HCT116 (cell line): Measurements from ENCODE around the gene ZNF594. TPM values are rescaled to one million over a fixed set of nuclear protein-coding genes. Genes with fewer than 3 reads are reported as not detected.

ENCODE experiments used
- ATAC-seq: fragments of 200-7000 bp; cut with Tn5 transposase; 2 replicates; pipeline ENCODE4 v1.9.1; 2020; ENCODE audit warnings: mild to moderate bottlenecking, moderate library complexity
- BruUV-seq: library from RNA; stranded (reverse); fragments of 400-500 nt; replicated peaks from 2 replicates; lab custom pipeline; 2021; lab: Mats Ljungman, UMichigan
- CTCF ChIA-PET: fragments of 300-600 bp; sonication (Branson Sonifier 250); formaldehyde crosslinking; loops from one replicate; lab custom pipeline; 2021; ENCODE audit warnings: antibody characterized with exemption; lab: Charles Lee
- POLR2A ChIA-PET: fragments of 300-600, 350-600 bp; sonication (Branson Sonifier 250); formaldehyde crosslinking; loops from one replicate; lab custom pipeline; 2021; ENCODE audit warnings: antibody characterized with exemption; lab: Charles Lee
- RAD21 ChIA-PET, 2 experiments: fragments of 300-600 bp; sonication (Branson Sonifier 250); formaldehyde crosslinking; loops; one replicate each; lab custom pipeline; 2023; ENCODE audit warnings: low total read pairs in 2 of 2; ENCODE audit not compliant: uncharacterized antibody in 2 of 2, unreplicated experiment in 2 of 2, low non-redundant PET in 1 of 2; lab: Charles Lee
- DNase-seq: peaks from one replicate; pipeline ENCODE4 v3.0.0-alpha.2; 2010; ENCODE audit warnings: low read depth, low spot score
- H2AFZ ChIP-seq: fragments of 200-600 bp; shearing (Covaris generic), sonication (generic); 2 replicates; pipeline ENCODE4 v1.6.1; 2017; ENCODE audit warnings: low read depth, mixed run types, mixed read lengths, antibody characterized with exemption, low read length; ENCODE audit not compliant: poor library complexity, severe bottlenecking
- H3K27ac ChIP-seq: 2 replicates; pipeline ENCODE4 v1.5.1; 2012; ENCODE audit warnings: low read depth, low read length
- H3K27me3 ChIP-seq: fragments of 200-600 bp; sonication (generic); 2 replicates; pipeline ENCODE4 v1.6.1; 2016; ENCODE audit warnings: mixed run types, low read length, mixed read lengths; ENCODE audit not compliant: insufficient read depth
- H3K36me3 ChIP-seq, 2 experiments: fragments of 200-500 bp in 1 of 2; fragments of 200-600 bp in 1 of 2; sonication (Bioruptor generic) in 1 of 2; sonication (generic) in 1 of 2; 2 replicates each; pipeline versions ENCODE4 v1.5.1 to v1.6.1; 2014 to 2016; ENCODE audit warnings: low read length in 2 of 2, inconsistent platforms in 1 of 2, mixed read lengths in 1 of 2, mixed run types in 1 of 2; ENCODE audit not compliant: insufficient read depth in 2 of 2, control insufficient read depth in 1 of 2
- H3K4me1 ChIP-seq, 2 experiments: fragments of 200-600 bp in 1 of 2; sonication (generic) in 1 of 2; 2 replicates each; pipeline versions ENCODE4 v1.5.1 to v1.6.1; 2012 to 2017; ENCODE audit warnings: low read length in 2 of 2, inconsistent platforms in 1 of 2, mild to moderate bottlenecking in 1 of 2, mixed read lengths in 1 of 2, mixed run types in 1 of 2, moderate library complexity in 1 of 2; ENCODE audit not compliant: insufficient read depth in 2 of 2, control insufficient read depth in 1 of 2
- H3K4me2 ChIP-seq: fragments of 200-600 bp; sonication (generic); 2 replicates; pipeline ENCODE4 v1.6.1; 2017; ENCODE audit warnings: mixed run types, low read length, mixed read lengths
- H3K4me3 ChIP-seq, 2 experiments: fragments of 200-600 bp in 1 of 2; sonication (generic) in 1 of 2; replicated peaks in 1 of 2; 2 replicates each; pipeline ENCODE4 v1.5.1; 2011 to 2016; ENCODE audit warnings: low read length in 2 of 2, control low read depth in 1 of 2, low read depth in 1 of 2, mild to moderate bottlenecking in 1 of 2, mixed read lengths in 1 of 2, mixed run types in 1 of 2
- H3K79me2 ChIP-seq: fragments of 200-600 bp; sonication (generic); 2 replicates; pipeline ENCODE4 v1.6.1; 2017; ENCODE audit warnings: mild to moderate bottlenecking, mixed run types, low read length, moderate library complexity, mixed read lengths; ENCODE audit not compliant: insufficient read depth
- H3K9ac ChIP-seq: fragments of 200-600 bp; sonication (generic); 2 replicates; pipeline ENCODE4 v1.6.1; 2016; ENCODE audit warnings: low read length, mixed read lengths
- H3K9me2 ChIP-seq: fragments of 200-600 bp; sonication (generic), shearing (Covaris generic); 2 replicates; pipeline ENCODE4 v1.6.1; 2017; ENCODE audit warnings: mixed run types, mild to moderate bottlenecking, moderate library complexity; ENCODE audit not compliant: insufficient read depth
- H3K9me3 ChIP-seq, 2 experiments: fragments of 200-500 bp in 1 of 2; fragments of 200-600 bp in 1 of 2; sonication (Bioruptor generic) in 1 of 2; sonication (generic) in 1 of 2; 2 replicates each; pipeline ENCODE4 v1.6.1; 2014 to 2017; ENCODE audit warnings: low read length in 2 of 2, mixed read lengths in 2 of 2, inconsistent platforms in 1 of 2, low read depth in 1 of 2, mild to moderate bottlenecking in 1 of 2, mixed run types in 1 of 2, moderate library complexity in 1 of 2; ENCODE audit not compliant: control insufficient read depth in 1 of 2, insufficient read depth in 1 of 2
- H4K20me1 ChIP-seq: fragments of 200-600 bp; sonication (generic), shearing (Covaris generic); 2 replicates; pipeline ENCODE4 v1.6.1; 2017; ENCODE audit warnings: mixed run types, mild to moderate bottlenecking, moderate library complexity; ENCODE audit not compliant: insufficient read depth
- CBX3 ChIP-seq: IDR thresholded peaks from 2 replicates; pipeline ENCODE4 v1.6.1; 2012; ENCODE audit warnings: low read depth
- CTCF ChIP-seq, 3 experiments: fragments of 200-600 bp in 1 of 3; sonication (generic) in 1 of 3; IDR thresholded peaks in 2 of 3; conservative IDR thresholded peaks in 1 of 3; 2 replicates each; pipeline ENCODE4 v1.5.1; 2012 to 2017; ENCODE audit warnings: low read depth in 2 of 3, low read length in 2 of 3, antibody characterized with exemption in 1 of 3, borderline replicate concordance in 1 of 3, control low read depth in 1 of 3, mild to moderate bottlenecking in 1 of 3, mixed read lengths in 1 of 3, mixed run types in 1 of 3, moderate library complexity in 1 of 3; ENCODE audit not compliant: insufficient read depth in 1 of 3
- ELF1 ChIP-seq: IDR thresholded peaks from 2 replicates; pipeline ENCODE4 v1.6.1; 2012; ENCODE audit warnings: low read depth, borderline replicate concordance
- EZH2 ChIP-seq: fragments of 200-600 bp; sonication (generic); IDR thresholded peaks from 2 replicates; pipeline ENCODE4 v1.6.1; 2017; ENCODE audit warnings: antibody characterized with exemption, mixed run types
- EZH2phosphoT487 ChIP-seq: fragments of 200-600 bp; IDR thresholded peaks from 2 replicates; pipeline ENCODE4 v1.6.1; 2018; ENCODE audit warnings: antibody characterized with exemption, borderline replicate concordance
- FOSL1 ChIP-seq: IDR thresholded peaks from 2 replicates; pipeline ENCODE4 v1.6.1; 2012; ENCODE audit warnings: low read depth
- POLR2AphosphoS5 ChIP-seq: IDR thresholded peaks from 2 replicates; pipeline ENCODE4 v1.6.1; 2011; ENCODE audit warnings: mild to moderate bottlenecking, low read depth, low read length, moderate library complexity
- SP1 ChIP-seq: IDR thresholded peaks from 2 replicates; pipeline ENCODE4 v1.6.1; 2012; ENCODE audit warnings: low read depth
- SRF ChIP-seq: IDR thresholded peaks from 2 replicates; pipeline ENCODE4 v1.6.1; 2012; ENCODE audit warnings: low read depth
- ZFX ChIP-seq: fragments of 450-650 bp; IDR thresholded peaks from 2 replicates; pipeline ENCODE4 v1.6.1; 2017
- ZNF274 ChIP-seq: fragments of 200-500 bp; sonication (Bioruptor generic); IDR thresholded peaks from 2 replicates; pipeline ENCODE4 v1.6.1; 2014; ENCODE audit warnings: mild to moderate bottlenecking, low read depth, low read length, inconsistent platforms
- intact Hi-C: fragments of 100-400 bp; cut with micrococcal nuclease; formaldehyde crosslinking; loops from 2 replicates; pipeline ENCODE4 v1.10.0; 2022
- total RNA-seq: library from RNA; stranded (reverse); gene quantifications from one replicate; pipeline ENCODE4 v1.2.1, GENCODE V29; 2021; ENCODE audit not compliant: unreplicated experiment
- TF ChIP-seq, protein P1 (sequence below): IDR thresholded peaks from 2 replicates; pipeline ENCODE4 v1.6.1; 2012
- TF ChIP-seq, protein P2 (sequence below): IDR thresholded peaks from 2 replicates; pipeline ENCODE4 v1.6.1; 2012; ENCODE audit warnings: low read depth
- TF ChIP-seq, protein P3 (sequence below): IDR thresholded peaks from 2 replicates; pipeline ENCODE4 v1.6.1; 2011; ENCODE audit warnings: mild to moderate bottlenecking, low read length, moderate library complexity; ENCODE audit not compliant: insufficient replicate concordance; ENCODE audit errors: extremely low read depth

Gene ZNF594
- total RNA-seq, 1 experiment from 2014 or later = 8.3 TPM

GRCh38 chr17:5201011-5201410 is 9.3 kb upstream of the ZNF594 start:
- no peak overlapping the region for H3K9ac ChIP-seq
- intact Hi-C loops = no loop called here
- DNase-seq (no peak), ATAC-seq (no peak)
- no peaks in the 10 kb centered on the region for H3K9me3 ChIP-seq
- H3K4me3 ChIP-seq = no peak overlapping the region
- H3K27ac ChIP-seq = no peak overlapping the region
- H3K27me3 ChIP-seq = no peaks in the 10 kb centered on the region
- BruUV-seq = no TSS peak
- POLR2A ChIA-PET = no interaction called here
- H3K9me2 ChIP-seq = no peaks in the 10 kb centered on the region
- H2AFZ ChIP-seq = no peak overlapping the region
- no peaks in the 10 kb centered on the region for H4K20me1 ChIP-seq
- no peaks in the 10 kb centered on the region for H3K79me2 ChIP-seq
- H3K4me2 ChIP-seq = no peak overlapping the region
- no peak for TF ChIP-seq CBX3
- no peak for TF ChIP-seq SP1
- TF ChIP-seq EZH2phosphoT487 = no peak
- TF ChIP-seq, protein P1, sequence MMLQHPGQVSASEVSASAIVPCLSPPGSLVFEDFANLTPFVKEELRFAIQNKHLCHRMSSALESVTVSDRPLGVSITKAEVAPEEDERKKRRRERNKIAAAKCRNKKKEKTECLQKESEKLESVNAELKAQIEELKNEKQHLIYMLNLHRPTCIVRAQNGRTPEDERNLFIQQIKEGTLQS = no peak
- no peak for TF ChIP-seq ZFX
- TF ChIP-seq, protein P2, sequence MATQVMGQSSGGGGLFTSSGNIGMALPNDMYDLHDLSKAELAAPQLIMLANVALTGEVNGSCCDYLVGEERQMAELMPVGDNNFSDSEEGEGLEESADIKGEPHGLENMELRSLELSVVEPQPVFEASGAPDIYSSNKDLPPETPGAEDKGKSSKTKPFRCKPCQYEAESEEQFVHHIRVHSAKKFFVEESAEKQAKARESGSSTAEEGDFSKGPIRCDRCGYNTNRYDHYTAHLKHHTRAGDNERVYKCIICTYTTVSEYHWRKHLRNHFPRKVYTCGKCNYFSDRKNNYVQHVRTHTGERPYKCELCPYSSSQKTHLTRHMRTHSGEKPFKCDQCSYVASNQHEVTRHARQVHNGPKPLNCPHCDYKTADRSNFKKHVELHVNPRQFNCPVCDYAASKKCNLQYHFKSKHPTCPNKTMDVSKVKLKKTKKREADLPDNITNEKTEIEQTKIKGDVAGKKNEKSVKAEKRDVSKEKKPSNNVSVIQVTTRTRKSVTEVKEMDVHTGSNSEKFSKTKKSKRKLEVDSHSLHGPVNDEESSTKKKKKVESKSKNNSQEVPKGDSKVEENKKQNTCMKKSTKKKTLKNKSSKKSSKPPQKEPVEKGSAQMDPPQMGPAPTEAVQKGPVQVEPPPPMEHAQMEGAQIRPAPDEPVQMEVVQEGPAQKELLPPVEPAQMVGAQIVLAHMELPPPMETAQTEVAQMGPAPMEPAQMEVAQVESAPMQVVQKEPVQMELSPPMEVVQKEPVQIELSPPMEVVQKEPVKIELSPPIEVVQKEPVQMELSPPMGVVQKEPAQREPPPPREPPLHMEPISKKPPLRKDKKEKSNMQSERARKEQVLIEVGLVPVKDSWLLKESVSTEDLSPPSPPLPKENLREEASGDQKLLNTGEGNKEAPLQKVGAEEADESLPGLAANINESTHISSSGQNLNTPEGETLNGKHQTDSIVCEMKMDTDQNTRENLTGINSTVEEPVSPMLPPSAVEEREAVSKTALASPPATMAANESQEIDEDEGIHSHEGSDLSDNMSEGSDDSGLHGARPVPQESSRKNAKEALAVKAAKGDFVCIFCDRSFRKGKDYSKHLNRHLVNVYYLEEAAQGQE = no peak
- TF ChIP-seq FOSL1 = no peak
- no peak for TF ChIP-seq CTCF (IDR thresholded peaks at IDR 0.05 in 2 of 3, conservative IDR thresholded peaks at IDR 0.05 in 1 of 3; ENCODE audit: borderline replicate concordance in 1 of 3, insufficient read depth in 1 of 3, low read depth in 2 of 3, low read length in 2 of 3)
- TF ChIP-seq, protein P3, sequence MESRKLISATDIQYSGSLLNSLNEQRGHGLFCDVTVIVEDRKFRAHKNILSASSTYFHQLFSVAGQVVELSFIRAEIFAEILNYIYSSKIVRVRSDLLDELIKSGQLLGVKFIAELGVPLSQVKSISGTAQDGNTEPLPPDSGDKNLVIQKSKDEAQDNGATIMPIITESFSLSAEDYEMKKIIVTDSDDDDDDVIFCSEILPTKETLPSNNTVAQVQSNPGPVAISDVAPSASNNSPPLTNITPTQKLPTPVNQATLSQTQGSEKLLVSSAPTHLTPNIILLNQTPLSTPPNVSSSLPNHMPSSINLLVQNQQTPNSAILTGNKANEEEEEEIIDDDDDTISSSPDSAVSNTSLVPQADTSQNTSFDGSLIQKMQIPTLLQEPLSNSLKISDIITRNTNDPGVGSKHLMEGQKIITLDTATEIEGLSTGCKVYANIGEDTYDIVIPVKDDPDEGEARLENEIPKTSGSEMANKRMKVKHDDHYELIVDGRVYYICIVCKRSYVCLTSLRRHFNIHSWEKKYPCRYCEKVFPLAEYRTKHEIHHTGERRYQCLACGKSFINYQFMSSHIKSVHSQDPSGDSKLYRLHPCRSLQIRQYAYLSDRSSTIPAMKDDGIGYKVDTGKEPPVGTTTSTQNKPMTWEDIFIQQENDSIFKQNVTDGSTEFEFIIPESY = no peak
- TF ChIP-seq SRF = no peak
- TF ChIP-seq ZNF274 = no peak
- TF ChIP-seq EZH2 = no peak
- no peak for TF ChIP-seq POLR2AphosphoS5
- TF ChIP-seq ELF1 = no peak
- H3K4me1 ChIP-seq = peaks cover 0 to 4% of the 10 kb centered on the region in 2 experiments; a peak in 1 of 4 replicates
- RAD21 ChIA-PET = no interaction called here
- H3K36me3 ChIP-seq = no peaks in the 10 kb centered on the region
- CTCF ChIA-PET = no interaction called here
